NCI-H1048 (cell line): Measurements from ENCODE around the gene TPK1.

Experiments used
- DNase-seq: peaks from one replicate; lab custom pipeline; 2025; lab: John Stamatoyannopoulos, UW

Gene TPK1

DNA sequence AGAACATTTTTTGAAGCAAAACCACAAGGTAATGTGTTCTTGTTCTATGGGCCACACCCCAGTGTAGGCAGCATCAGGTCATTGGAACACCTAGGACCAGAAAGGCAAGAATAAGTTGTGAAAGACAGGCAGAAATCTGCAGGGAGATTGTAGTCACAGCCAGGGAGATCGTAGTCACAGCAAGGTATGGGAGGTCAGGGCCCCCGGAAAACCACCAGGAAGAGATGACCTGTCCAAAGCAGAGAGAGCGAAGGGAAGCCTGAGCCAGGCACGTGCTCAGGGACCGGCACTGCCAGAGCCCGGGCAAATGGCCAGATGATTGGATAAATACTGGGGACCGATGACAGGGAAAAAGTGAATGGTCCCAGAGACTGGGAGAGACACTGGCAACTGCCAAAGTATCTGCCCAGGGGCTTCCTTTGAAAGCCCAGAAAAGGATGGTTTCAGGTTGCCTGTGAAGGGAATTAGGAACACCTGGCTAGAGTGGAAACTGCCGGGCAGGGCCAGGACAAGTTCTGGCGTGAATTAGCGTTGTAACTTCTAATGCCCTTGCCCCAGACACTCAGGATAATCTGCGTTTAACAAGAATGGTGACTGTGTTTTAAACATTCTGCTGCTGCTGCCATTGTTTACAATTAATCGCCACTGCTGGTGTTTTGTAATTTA, 428.5 kb downstream of the TPK1 start:
- DNase-seq: peak; percentile 62

DNA sequence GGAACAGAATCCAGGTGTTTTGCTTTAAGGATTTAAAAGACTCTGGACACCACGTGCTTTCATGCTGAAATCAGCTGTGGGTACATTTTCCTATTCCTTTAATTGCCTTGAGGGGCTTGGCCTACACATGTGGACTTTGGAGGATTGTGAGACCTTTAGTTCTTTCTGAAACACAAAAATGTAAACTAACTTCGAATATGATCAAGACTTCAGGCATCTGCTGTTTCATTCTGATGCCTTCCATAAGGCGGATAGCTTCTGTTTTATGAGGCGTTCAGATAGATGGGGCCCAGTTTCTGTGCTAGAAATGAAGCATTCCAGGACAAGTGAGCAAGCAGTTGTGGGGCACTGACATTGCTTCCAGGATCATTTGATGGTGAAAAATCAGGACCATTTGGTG, 430.9 kb downstream of the TPK1 start:
- DNase-seq: no peak

DNA sequence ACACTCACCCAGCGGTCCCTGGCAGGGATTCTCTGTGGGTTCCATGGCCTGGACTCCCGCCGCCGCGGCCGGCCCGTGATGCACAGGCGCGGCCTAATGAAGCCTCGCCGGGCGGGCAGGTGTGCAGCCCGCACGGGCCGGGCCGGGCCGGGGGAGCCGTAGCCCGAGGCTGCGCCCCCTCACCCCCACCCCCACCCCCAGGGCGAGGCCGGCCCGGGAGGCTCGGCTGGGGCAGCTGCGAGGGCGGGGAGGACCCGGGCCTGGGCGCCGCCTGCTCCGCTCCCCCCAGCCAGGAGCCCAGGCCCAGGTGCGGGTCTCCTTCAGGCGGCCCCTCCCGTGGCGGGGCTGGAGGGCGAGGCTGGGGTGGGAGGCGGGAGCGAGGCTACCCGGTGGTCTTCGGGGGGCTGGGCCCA, 432.2 kb downstream of the TPK1 start, which contains the start of gene NOBOX:
Gene NOBOX, minus strand, starts transcription at position 45 of the 413 bp plus-strand sequence.
- DNase-seq: no peak

DNA sequence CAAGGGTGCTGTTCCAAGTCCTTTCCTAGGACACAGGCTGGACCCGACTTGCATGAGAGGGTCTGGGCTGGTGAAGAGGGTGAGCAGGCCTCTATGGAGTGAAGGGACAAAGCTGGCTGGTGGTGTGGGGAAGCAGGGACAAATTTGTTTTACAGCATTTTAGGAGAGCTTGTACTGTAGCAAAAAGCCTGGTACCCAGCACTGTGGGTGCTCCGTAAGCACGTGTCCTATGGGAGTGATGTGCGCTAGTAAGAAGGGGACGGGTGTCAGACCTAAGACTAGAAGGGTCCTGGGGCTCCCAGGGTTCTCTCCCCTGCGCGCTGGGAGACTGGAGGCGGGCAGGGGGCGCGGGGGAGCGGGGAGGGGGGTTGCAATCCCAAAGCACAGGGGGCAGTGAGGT, 432.8 kb downstream of the TPK1 start:
- DNase-seq: no peak
